Measurements from ENCODE around the gene CACNA2D1.

The CACNA2D1 gene

GRCh38 chr7:81924494-81924893 is 519.1 kb downstream of the CACNA2D1 start:
- no peak for ATAC-seq
- TF ChIP-seq TSHZ2 (CRISPR knock-in tag; IDR thresholded peaks at IDR 0.05) (no peak), SNAI2 (CRISPR knock-in tag; IDR thresholded peaks at IDR 0.05) (no peak), OSR1 (CRISPR knock-in tag; IDR thresholded peaks at IDR 0.05) (no peak), PPARA (CRISPR knock-in tag; IDR thresholded peaks at IDR 0.05; ENCODE audit: borderline replicate concordance) (no peak), CSDC2 (CRISPR knock-in tag; IDR thresholded peaks at IDR 0.05) (no peak), ZC3H10 (CRISPR knock-in tag; IDR thresholded peaks at IDR 0.05) (no peak), ZFP30 (CRISPR knock-in tag; IDR thresholded peaks at IDR 0.05) (no peak), ESRRG (CRISPR knock-in tag; IDR thresholded peaks at IDR 0.05) (no peak), ZFP3 (CRISPR knock-in tag; IDR thresholded peaks at IDR 0.05) (no peak), GLIS3 (CRISPR knock-in tag; IDR thresholded peaks at IDR 0.05) (no peak), ISL1 (CRISPR knock-in tag; IDR thresholded peaks at IDR 0.05) (no peak)

- no peak for ATAC-seq
- no peak for TF ChIP-seq GLIS3 (CRISPR knock-in tag; IDR thresholded peaks at IDR 0.05)
- TF ChIP-seq PATZ1 (CRISPR knock-in tag; IDR thresholded peaks at IDR 0.05; ENCODE audit: borderline replicate concordance), result no peak
- TF ChIP-seq PPARA (CRISPR knock-in tag; IDR thresholded peaks at IDR 0.05; ENCODE audit: borderline replicate concordance), result no peak
- TF ChIP-seq ZNF70 (CRISPR knock-in tag; IDR thresholded peaks at IDR 0.05), result no peak
- TF ChIP-seq CREB5 (CRISPR knock-in tag; IDR thresholded peaks at IDR 0.05; ENCODE audit: low read depth), result no peak
- TF ChIP-seq ZNF8 (CRISPR knock-in tag; IDR thresholded peaks at IDR 0.05), result no peak
- TF ChIP-seq CSRNP3 (CRISPR knock-in tag; IDR thresholded peaks at IDR 0.05), result no peak
- TF ChIP-seq SNAI2 (CRISPR knock-in tag; IDR thresholded peaks at IDR 0.05), result no peak
- TF ChIP-seq TSHZ2 (CRISPR knock-in tag; IDR thresholded peaks at IDR 0.05), result no peak
- TF ChIP-seq TCF4 (CRISPR knock-in tag; IDR thresholded peaks at IDR 0.05; ENCODE audit: borderline replicate concordance), result no peak
- TF ChIP-seq ZFP3 (CRISPR knock-in tag; IDR thresholded peaks at IDR 0.05), result no peak
- TF ChIP-seq CSDC2 (CRISPR knock-in tag; IDR thresholded peaks at IDR 0.05), result no peak
- TF ChIP-seq RARB (CRISPR knock-in tag; IDR thresholded peaks at IDR 0.05), result no peak
- no peak for TF ChIP-seq BACH2 (CRISPR knock-in tag; IDR thresholded peaks at IDR 0.05; ENCODE audit: borderline replicate concordance)
- TF ChIP-seq TOX (CRISPR knock-in tag; IDR thresholded peaks at IDR 0.05; ENCODE audit: borderline replicate concordance), result no peak
- no peak for TF ChIP-seq ESRRG (CRISPR knock-in tag; IDR thresholded peaks at IDR 0.05)
Observed at GRCh38 chr7:81919494-81919893, 524.1 kb downstream of the CACNA2D1 start.

- no peak for ATAC-seq
- TF ChIP-seq OSR1 (CRISPR knock-in tag; IDR thresholded peaks at IDR 0.05) (no peak), POU6F1 (CRISPR knock-in tag; IDR thresholded peaks at IDR 0.05; ENCODE audit: borderline replicate concordance, low read depth) (no peak), PPARA (CRISPR knock-in tag; IDR thresholded peaks at IDR 0.05; ENCODE audit: borderline replicate concordance) (no peak), SNAI2 (CRISPR knock-in tag; IDR thresholded peaks at IDR 0.05) (no peak), GLIS3 (CRISPR knock-in tag; IDR thresholded peaks at IDR 0.05) (no peak), TCF4 (CRISPR knock-in tag; IDR thresholded peaks at IDR 0.05; ENCODE audit: borderline replicate concordance) (no peak), TOX (CRISPR knock-in tag; IDR thresholded peaks at IDR 0.05; ENCODE audit: borderline replicate concordance) (no peak), ZNF8 (CRISPR knock-in tag; IDR thresholded peaks at IDR 0.05) (no peak), ZFP3 (CRISPR knock-in tag; IDR thresholded peaks at IDR 0.05) (no peak), ZFP30 (CRISPR knock-in tag; IDR thresholded peaks at IDR 0.05) (no peak), BACH2 (CRISPR knock-in tag; IDR thresholded peaks at IDR 0.05; ENCODE audit: borderline replicate concordance) (no peak), ZC3H10 (CRISPR knock-in tag; IDR thresholded peaks at IDR 0.05) (no peak), CSRNP3 (CRISPR knock-in tag; IDR thresholded peaks at IDR 0.05) (no peak), CREB5 (CRISPR knock-in tag; IDR thresholded peaks at IDR 0.05; ENCODE audit: low read depth) (no peak)
Observed at GRCh38 chr7:81908220-81908619, 535.4 kb downstream of the CACNA2D1 start.

All from SK-N-SH treated with all-trans-retinoic acid at 6 μM for 48 hours (cell line).